Fibroblast of the aortic adventitia (primary cell): ENCODE data around the gene LASP1. TPM values are rescaled to one million over a fixed set of nuclear protein-coding genes. Genes with fewer than 3 reads are reported as not detected.

Experiments
- DNase-seq: peaks from one replicate; pipeline ENCODE4 v3.0.0-alpha.2; 2010; ENCODE audit warnings: low read depth
- H3K4me3 ChIP-seq: 2 replicates; pipeline ENCODE4 v1.5.1; 2011; ENCODE audit warnings: low read depth, mild to moderate bottlenecking, control low read depth, low read length, moderate library complexity
- CTCF ChIP-seq: IDR thresholded peaks from 2 replicates; pipeline ENCODE4 v1.5.1; 2011; ENCODE audit warnings: mild to moderate bottlenecking, low read length, control low read depth, inconsistent platforms; ENCODE audit not compliant: insufficient read depth
- total RNA-seq: library from RNA; depleted of rRNA; stranded (reverse); fragments of >200 nt; gene quantifications from 2 replicates; pipeline ENCODE4 v1.2.3, GENCODE V29; 2012; ENCODE audit warnings: low replicate concordance

Gene LASP1
- total RNA-seq, 1 donor: 174 TPM

GRCh38 chr17:38885044-38885727 lies 15.3 kb downstream of the LASP1 start:
- DNase-seq: no peak
- no peak overlapping the region for H3K4me3 ChIP-seq

GRCh38 chr17:38885728-38886642 lies 16.1 kb downstream of the LASP1 start:
- DNase-seq: peak; percentile 39
- no peak for TF ChIP-seq CTCF

More at GRCh38 chr17:38885044-38885727, 15.3 kb downstream of the LASP1 start:
- TF ChIP-seq CTCF: no peak

GRCh38 chr17:38886643-38887010 lies 16.8 kb downstream of the LASP1 start:
- TF ChIP-seq CTCF: no peak
- no peak overlapping the region for H3K4me3 ChIP-seq
- DNase-seq: no peak

More at GRCh38 chr17:38885728-38886642, 16.1 kb downstream of the LASP1 start:
- no peak overlapping the region for H3K4me3 ChIP-seq

GRCh38 chr17:38888842-38889241 lies 19.0 kb downstream of the LASP1 start:
- DNase-seq: no peak
- no peak for TF ChIP-seq CTCF

GRCh38 chr17:38889745-38890409 lies 20.0 kb downstream of the LASP1 start:
- TF ChIP-seq CTCF: no peak
- no peak for DNase-seq
- H3K4me3 ChIP-seq: no peak overlapping the region

More at GRCh38 chr17:38888842-38889241, 19.0 kb downstream of the LASP1 start:
- H3K4me3 ChIP-seq: no peak overlapping the region

GRCh38 chr17:38890410-38890746 lies 20.5 kb downstream of the LASP1 start:
- TF ChIP-seq CTCF: no peak
- DNase-seq: no peak
- H3K4me3 ChIP-seq: no peak overlapping the region
